ENCODE data around the gene TBC1D9B.

- no peak for TF ChIP-seq CTCF (conservative IDR thresholded peaks at IDR 0.05)
- no peak for TF ChIP-seq ZFX (IDR thresholded peaks at IDR 0.05)
Observed at GRCh38 chr5:179862891-179863290, 44.8 kb downstream of the TBC1D9B start.

Data from C4-2B (cell line).